Peyer's patch (tissue), 4 donors: Measurements from ENCODE around the gene SBNO1. TPM values are rescaled to one million over a fixed set of nuclear protein-coding genes. Genes with fewer than 3 reads are reported as not detected.
"Not testable (repeated sequence)": the region's sequence is repeated elsewhere in the genome, so short reads cannot be mapped to it uniquely, and the experiment has no call there.

Experiments
- DNase-seq, 3 donors: peaks; one replicate each; pipeline ENCODE4 v3.0.0-alpha.2; 2017 to 2019
- H3K27ac ChIP-seq, 4 donors: fragments of 200-600 bp; sonication (generic); one replicate each; pipeline ENCODE4 v1.5.1; 2016 to 2019
- H3K27me3 ChIP-seq, 2 donors: fragments of 200-600 bp; sonication (generic); one replicate each; pipeline ENCODE4 v1.5.1; 2019
- H3K36me3 ChIP-seq, 3 donors: fragments of 200-600 bp; sonication (generic); one replicate each; pipeline ENCODE4 v1.5.1; 2016 to 2019
- H3K4me1 ChIP-seq, 4 donors: fragments of 200-600 bp; sonication (generic); one replicate each; pipeline ENCODE4 v1.5.1; 2016 to 2019
- H3K4me3 ChIP-seq, 4 donors: fragments of 200-600 bp; sonication (generic); 1 replicate in 3 of 4; 2 replicates in 1 of 4; pipeline ENCODE4 v1.5.1; 2016 to 2019; ENCODE audit warnings: mild to moderate bottlenecking in 1 of 4
- H3K9me3 ChIP-seq, 4 donors: fragments of 200-600 bp; sonication (generic); one replicate each; pipeline ENCODE4 v1.5.1; 2016 to 2019; ENCODE audit warnings: mild to moderate bottlenecking in 1 of 4
- CTCF ChIP-seq, 6 experiments: fragments of 450-650 bp in 4 of 6; fragments of 200-600 bp in 2 of 6; sonication (generic) in 1 of 6; IDR thresholded peaks; one replicate each; pipeline ENCODE4 v1.5.1; 2017 to 2019; ENCODE audit warnings: antibody characterized with exemption in 6 of 6, mild to moderate bottlenecking in 3 of 6, moderate library complexity in 1 of 6
- POLR2A ChIP-seq, 2 donors: fragments of 450-650 bp; IDR thresholded peaks; one replicate each; pipeline ENCODE4 v1.5.1; 2017; ENCODE audit warnings: antibody characterized with exemption in 2 of 2, mild to moderate bottlenecking in 2 of 2, moderate library complexity in 2 of 2
- total RNA-seq, 4 donors: library from RNA; depleted of rRNA; stranded (reverse); fragments of >200 nt; gene quantifications; one replicate each; pipeline ENCODE4 v1.1.0, GENCODE V29; 2016

SBNO1 gene
- total RNA-seq, 4 donors from 2014 or later, result 16.2 to 23.9 (median 18.8) TPM

- H3K4me1 ChIP-seq, result peaks cover 5 to 41% (median 11%) of the 10 kb centered on the region in 4 donors
- no peaks in the 10 kb centered on the region for H3K9me3 ChIP-seq
These were observed 23.0 kb upstream of the SBNO1 start for GRCh38 chr12:123387508-123388176.

GRCh38 chr12:123385536-123385935 lies 20.9 kb upstream of the SBNO1 start:
- not testable (repeated sequence) for H3K27me3 ChIP-seq, H3K27ac ChIP-seq, H3K9me3 ChIP-seq

More at GRCh38 chr12:123387508-123388176, 23.0 kb upstream of the SBNO1 start:
- H3K36me3 ChIP-seq, result peaks cover 0 to 19% (median 0%) of the 10 kb centered on the region in 3 donors
- TF ChIP-seq CTCF (IDR thresholded peaks at IDR 0.05) (no peak), POLR2A (IDR thresholded peaks at IDR 0.05) (no peak)
- peak overlapping the region; percentile 88 to 93 (median 90) for H3K27ac ChIP-seq
- no peak for DNase-seq
- peak overlapping the region in 3 of 4 donors; percentile 62 to 76 (median 75) for H3K4me3 ChIP-seq
- H3K27me3 ChIP-seq, result no peaks in the 10 kb centered on the region

DNA sequence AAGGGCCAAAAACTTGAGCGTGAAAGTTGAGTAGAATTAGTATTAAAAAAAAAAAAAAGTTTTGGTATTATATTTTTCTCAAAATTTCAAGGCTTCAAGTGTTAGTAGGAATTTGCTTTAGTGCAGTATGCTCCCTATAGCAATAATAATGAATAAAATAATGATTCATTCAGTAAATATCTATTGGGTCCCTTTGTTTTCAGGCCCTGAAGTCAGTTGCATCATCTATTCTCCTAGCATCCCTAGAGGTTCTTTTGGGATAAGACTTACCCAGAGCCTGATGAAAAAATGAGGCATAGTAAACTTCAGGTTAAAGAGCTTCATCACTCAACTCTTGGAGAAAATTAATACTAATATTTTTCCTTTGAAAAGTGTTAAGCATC lies 20.3 kb upstream of the SBNO1 start:
- Histone ChIP-seq H3K4me1 (peaks cover 5 to 23% (median 10%) of the 10 kb centered on the region in 4 donors), H3K27ac (no peak overlapping the region), H3K27me3 (no peaks in the 10 kb centered on the region), H3K36me3 (no peaks in the 10 kb centered on the region), H3K4me3 (peak overlapping the region; percentile 67 to 95 (median 78)), H3K9me3 (no peaks in the 10 kb centered on the region)
- TF ChIP-seq CTCF (IDR thresholded peaks at IDR 0.05), result no peak
- TF ChIP-seq POLR2A (IDR thresholded peaks at IDR 0.05), result no peak
- no peak for DNase-seq

More at GRCh38 chr12:123385536-123385935, 20.9 kb upstream of the SBNO1 start:
- H3K4me3 ChIP-seq, H3K36me3 ChIP-seq, DNase-seq: not testable (repeated sequence)
- peaks cover 5 to 29% (median 11%) of the 10 kb centered on the region in 4 donors for H3K4me1 ChIP-seq

GRCh38 chr12:123384318-123384993 lies 19.8 kb upstream of the SBNO1 start:
- DNase-seq, result peak in 2 of 3 donors; percentile 48 to 60
- no peaks in the 10 kb centered on the region for H3K36me3 ChIP-seq
- H3K4me1 ChIP-seq, result peaks cover 5 to 20% (median 8%) of the 10 kb centered on the region in 4 donors
- no peaks in the 10 kb centered on the region for H3K9me3 ChIP-seq
- H3K27ac ChIP-seq, result peak overlapping the region; percentile 38 to 84 (median 81)
- TF ChIP-seq POLR2A (IDR thresholded peaks at IDR 0.05) (no peak), CTCF (IDR thresholded peaks at IDR 0.05) (no peak)
- H3K27me3 ChIP-seq, result no peaks in the 10 kb centered on the region
- H3K4me3 ChIP-seq, result peak overlapping the region; percentile 67 to 95 (median 78)

- no peak overlapping the region for H3K4me3 ChIP-seq
These were observed 18.0 kb upstream of the SBNO1 start for GRCh38 chr12:123382684-123383083.

More at GRCh38 chr12:123382684-123383083, 18.0 kb upstream of the SBNO1 start:
- no peak for DNase-seq
- no peak for TF ChIP-seq CTCF (IDR thresholded peaks at IDR 0.05)
- TF ChIP-seq POLR2A (IDR thresholded peaks at IDR 0.05), result no peak
- no peak overlapping the region for H3K27ac ChIP-seq
- H3K9me3 ChIP-seq, result no peaks in the 10 kb centered on the region
- no peaks in the 10 kb centered on the region for H3K36me3 ChIP-seq
- H3K4me1 ChIP-seq, result peaks cover 1 to 14% (median 5%) of the 10 kb centered on the region in 4 donors
- H3K27me3 ChIP-seq, result no peaks in the 10 kb centered on the region
